ENCODE results near the gene FGD5.

DNA sequence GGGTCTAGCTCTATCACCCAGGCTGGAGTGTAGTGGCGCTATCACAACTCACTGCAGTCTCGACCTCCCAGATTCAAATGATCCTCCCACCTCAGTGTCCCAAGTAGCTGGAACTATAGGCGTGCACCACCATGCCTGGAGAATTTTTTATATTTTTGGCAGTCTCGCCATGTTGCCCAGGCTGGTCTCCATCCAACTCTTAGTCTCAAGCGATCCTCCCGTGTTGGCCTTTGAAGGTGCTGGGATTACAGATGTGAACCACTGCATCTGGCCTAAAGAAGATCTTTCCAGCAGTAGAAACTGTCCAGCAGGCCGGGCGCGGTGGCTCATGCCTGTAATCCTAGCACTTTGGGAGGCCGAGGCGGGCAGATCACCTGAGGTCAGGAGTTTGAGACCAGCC lies 73.5 kb downstream of the FGD5 start:
- TF ChIP-seq, protein P1, sequence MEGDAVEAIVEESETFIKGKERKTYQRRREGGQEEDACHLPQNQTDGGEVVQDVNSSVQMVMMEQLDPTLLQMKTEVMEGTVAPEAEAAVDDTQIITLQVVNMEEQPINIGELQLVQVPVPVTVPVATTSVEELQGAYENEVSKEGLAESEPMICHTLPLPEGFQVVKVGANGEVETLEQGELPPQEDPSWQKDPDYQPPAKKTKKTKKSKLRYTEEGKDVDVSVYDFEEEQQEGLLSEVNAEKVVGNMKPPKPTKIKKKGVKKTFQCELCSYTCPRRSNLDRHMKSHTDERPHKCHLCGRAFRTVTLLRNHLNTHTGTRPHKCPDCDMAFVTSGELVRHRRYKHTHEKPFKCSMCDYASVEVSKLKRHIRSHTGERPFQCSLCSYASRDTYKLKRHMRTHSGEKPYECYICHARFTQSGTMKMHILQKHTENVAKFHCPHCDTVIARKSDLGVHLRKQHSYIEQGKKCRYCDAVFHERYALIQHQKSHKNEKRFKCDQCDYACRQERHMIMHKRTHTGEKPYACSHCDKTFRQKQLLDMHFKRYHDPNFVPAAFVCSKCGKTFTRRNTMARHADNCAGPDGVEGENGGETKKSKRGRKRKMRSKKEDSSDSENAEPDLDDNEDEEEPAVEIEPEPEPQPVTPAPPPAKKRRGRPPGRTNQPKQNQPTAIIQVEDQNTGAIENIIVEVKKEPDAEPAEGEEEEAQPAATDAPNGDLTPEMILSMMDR (IDR thresholded peaks at IDR 0.05) = no peak
- TF ChIP-seq POLR2A (IDR thresholded peaks at IDR 0.05) (no peak), POLR2AphosphoS5 (IDR thresholded peaks at IDR 0.05) (no peak)
